H1 (cell line): ENCODE results near the gene CYP3A7. TPM values are rescaled to one million over a fixed set of nuclear protein-coding genes. Genes with fewer than 3 reads are reported as not detected.

ENCODE experiments used
- CTCF ChIA-PET: fragments of 300-600 bp; sonication (Branson Sonifier 250); formaldehyde crosslinking; loops from one replicate; lab custom pipeline; 2021; ENCODE audit not compliant: partially characterized antibody; lab: Charles Lee
- POLR2A ChIA-PET: fragments of 300-600 bp; sonication (Branson Sonifier 250); formaldehyde crosslinking; loops from one replicate; lab custom pipeline; 2021; ENCODE audit warnings: inconsistent platforms; ENCODE audit not compliant: partially characterized antibody; lab: Charles Lee
- DNase-seq, 2 experiments: peaks; one replicate each; pipeline versions ENCODE4 v3.0.0 to v3.0.0-alpha.2; 2010 to 2022; ENCODE audit warnings: low spot score in 2 of 2, low read depth in 1 of 2, mixed read lengths in 1 of 2
- FAIRE-seq: peaks from 2 replicates; lab custom pipeline; 2011; peaks lifted over from hg19 to GRCh38; lab: Jason Lieb, UNC
- H2AFZ ChIP-seq: 2 replicates; pipeline ENCODE4 v1.8.1; 2012; ENCODE audit warnings: low read length, inconsistent platforms
- H2AK5ac ChIP-seq: 2 replicates; pipeline ENCODE4 v1.6.1; 2013; ENCODE audit warnings: low read depth, low read length
- H2BK120ac ChIP-seq: replicated peaks from 2 replicates; pipeline ENCODE3; 2013; ENCODE audit warnings: low read depth, low read length, inconsistent platforms
- H2BK12ac ChIP-seq: 2 replicates; pipeline ENCODE4 v1.6.1; 2013; ENCODE audit warnings: low read depth, low read length
- H2BK15ac ChIP-seq: 2 replicates; pipeline ENCODE4 v1.6.1; 2013; ENCODE audit warnings: low read length
- H2BK20ac ChIP-seq: 2 replicates; pipeline ENCODE4 v1.6.1; 2013; ENCODE audit warnings: low read length
- H2BK5ac ChIP-seq: 2 replicates; pipeline ENCODE4 v1.6.1; 2013; ENCODE audit warnings: low read depth, low read length
- H3K14ac ChIP-seq: 2 replicates; pipeline ENCODE4 v1.6.1; 2013; ENCODE audit warnings: inconsistent platforms; ENCODE audit not compliant: insufficient read length
- H3K18ac ChIP-seq: 2 replicates; pipeline ENCODE4 v1.6.1; 2013; ENCODE audit warnings: low read length; ENCODE audit errors: extremely low read depth
- H3K23ac ChIP-seq: 2 replicates; pipeline ENCODE4 v1.6.1; 2013; ENCODE audit warnings: inconsistent platforms; ENCODE audit not compliant: insufficient read length
- H3K23me2 ChIP-seq: 2 replicates; pipeline ENCODE4 v1.6.1; 2013; ENCODE audit warnings: low read depth, low read length
- H3K27ac ChIP-seq: 2 replicates; pipeline ENCODE4 v1.6.1; 2011; ENCODE audit warnings: low read depth, low read length, inconsistent platforms
- H3K27me3 ChIP-seq, 4 experiments: replicated peaks in 1 of 4; 1 replicate in 1 of 4; 2 replicates in 3 of 4; pipeline versions ENCODE4 v1.6.1 to v1.8.1; 2011 to 2013; ENCODE audit warnings: low read length in 3 of 4, mild to moderate bottlenecking in 3 of 4, inconsistent platforms in 2 of 4, mixed read lengths in 2 of 4, moderate library complexity in 1 of 4; ENCODE audit not compliant: control insufficient read depth in 3 of 4, insufficient read depth in 3 of 4; ENCODE audit errors: extremely low read depth in 1 of 4
- H3K36me3 ChIP-seq, 4 experiments: 2 replicates each; pipeline versions ENCODE4 v1.6.1 to v1.8.1; 2011 to 2013; ENCODE audit warnings: mild to moderate bottlenecking in 4 of 4, low read length in 3 of 4, moderate library complexity in 2 of 4, control low read depth in 1 of 4, inconsistent platforms in 1 of 4; ENCODE audit not compliant: insufficient read depth in 4 of 4, control insufficient read depth in 2 of 4
- H3K4ac ChIP-seq: replicated peaks from 2 replicates; pipeline ENCODE3; 2013; ENCODE audit warnings: low read length, low read depth, mixed read lengths, inconsistent platforms; ENCODE audit not compliant: insufficient read length
- H3K4me1 ChIP-seq, 4 experiments: replicated peaks in 1 of 4; 1 replicate in 1 of 4; 2 replicates in 3 of 4; pipeline versions ENCODE4 v1.6.1 to v1.8.1; 2011 to 2013; ENCODE audit warnings: low read length in 3 of 4, inconsistent platforms in 2 of 4, mixed read lengths in 1 of 4; ENCODE audit not compliant: insufficient read depth in 4 of 4, control insufficient read depth in 3 of 4
- H3K4me2 ChIP-seq, 2 experiments: 2 replicates each; pipeline versions ENCODE4 v1.6.1 to v1.8.1; 2011 to 2013; ENCODE audit warnings: low read depth in 2 of 2, low read length in 2 of 2, control low read depth in 1 of 2, inconsistent platforms in 1 of 2, mild to moderate bottlenecking in 1 of 2; ENCODE audit not compliant: insufficient read depth in 1 of 2
- H3K4me3 ChIP-seq, 4 experiments: fragments of 200-600, 300-600 bp in 1 of 4; sonication (generic), shearing (Covaris generic), sonication (Bioruptor Twin) in 1 of 4; 2 replicates each; pipeline versions ENCODE4 v1.5.1 to v1.8.1; 2011 to 2016; ENCODE audit warnings: low read length in 4 of 4, low read depth in 3 of 4, control low read depth in 2 of 4, inconsistent platforms in 2 of 4, mild to moderate bottlenecking in 2 of 4, mixed read lengths in 1 of 4, moderate library complexity in 1 of 4; ENCODE audit not compliant: insufficient read depth in 2 of 4; ENCODE audit errors: extremely low read depth in 1 of 4
- H3K56ac ChIP-seq: replicated peaks from 2 replicates; pipeline ENCODE3; 2013; ENCODE audit warnings: low read depth, mild to moderate bottlenecking, mixed read lengths, low read length, inconsistent platforms; ENCODE audit not compliant: insufficient read length
- H3K79me1 ChIP-seq: 2 replicates; pipeline ENCODE4 v1.6.1; 2013; ENCODE audit warnings: low read depth, low read length, control low read depth
- H3K79me2 ChIP-seq, 2 experiments: 2 replicates each; pipeline versions ENCODE4 v1.6.1 to v1.8.1; 2012 to 2013; ENCODE audit warnings: low read length in 2 of 2, mild to moderate bottlenecking in 2 of 2, inconsistent platforms in 1 of 2; ENCODE audit not compliant: insufficient read depth in 2 of 2, control insufficient read depth in 1 of 2
- H3K9ac ChIP-seq, 4 experiments: replicated peaks in 1 of 4; 1 replicate in 1 of 4; 2 replicates in 3 of 4; pipeline versions ENCODE4 v1.6.1 to v1.8.1; 2011 to 2013; ENCODE audit warnings: low read depth in 3 of 4, low read length in 3 of 4, control low read depth in 2 of 4, mild to moderate bottlenecking in 2 of 4, moderate library complexity in 2 of 4, inconsistent platforms in 1 of 4; ENCODE audit errors: extremely low read depth in 1 of 4
- H3K9me3 ChIP-seq, 2 experiments: 2 replicates each; pipeline versions ENCODE4 v1.6.1 to v1.8.1; 2012 to 2013; ENCODE audit warnings: mild to moderate bottlenecking in 2 of 2, moderate library complexity in 2 of 2, control low read depth in 1 of 2, inconsistent platforms in 1 of 2, low read depth in 1 of 2, low read length in 1 of 2, mixed read lengths in 1 of 2; ENCODE audit not compliant: insufficient read depth in 2 of 2
- H4K20me1 ChIP-seq, 2 experiments: replicated peaks in 1 of 2; 2 replicates each; pipeline versions ENCODE3 to v1.8.1; 2011 to 2013; ENCODE audit warnings: inconsistent platforms in 2 of 2, low read length in 2 of 2, mild to moderate bottlenecking in 1 of 2; ENCODE audit not compliant: insufficient read depth in 2 of 2, control insufficient read depth in 1 of 2
- H4K5ac ChIP-seq: 2 replicates; pipeline ENCODE4 v1.6.1; 2013; ENCODE audit warnings: low read length, low read depth, mixed read lengths, inconsistent platforms; ENCODE audit not compliant: insufficient read length
- H4K8ac ChIP-seq: 2 replicates; pipeline ENCODE4 v1.8.0; 2013; ENCODE audit warnings: mild to moderate bottlenecking, moderate library complexity, low read length, inconsistent platforms; ENCODE audit not compliant: insufficient read depth; ENCODE audit errors: extremely low read depth
- H4K91ac ChIP-seq: replicated peaks from 2 replicates; pipeline ENCODE3; 2013; ENCODE audit warnings: low read length, mixed read lengths, inconsistent platforms; ENCODE audit not compliant: insufficient read length
- CBX8 ChIP-seq: fragments of 300-800, 300-1000 bp; sonication (generic); IDR thresholded peaks from 2 replicates; pipeline ENCODE4 v1.7.1; 2016; ENCODE audit warnings: low read depth, low read length, borderline replicate concordance
- CHD2 ChIP-seq: IDR thresholded peaks from 2 replicates; pipeline ENCODE4 v1.6.1; 2012; ENCODE audit warnings: low read length, improper control_type of control experiment
- EGR1 ChIP-seq: IDR thresholded peaks from 2 replicates; pipeline ENCODE4 v1.6.1; 2011; ENCODE audit warnings: low read depth, low read length, borderline replicate concordance
- GABPA ChIP-seq: IDR thresholded peaks from 2 replicates; pipeline ENCODE4 v1.6.1; 2011; ENCODE audit warnings: mild to moderate bottlenecking, low read length, moderate library complexity, borderline replicate concordance; ENCODE audit not compliant: insufficient read depth
- KDM5A ChIP-seq: fragments of 200-600 bp; IDR thresholded peaks from 2 replicates; pipeline ENCODE4 v1.7.1; 2012; ENCODE audit warnings: mild to moderate bottlenecking, low read length, inconsistent platforms, mixed read lengths
- MAFK ChIP-seq: IDR thresholded peaks from 2 replicates; pipeline ENCODE4 v1.6.1; 2012; ENCODE audit warnings: low read depth, mild to moderate bottlenecking, improper control_type of control experiment, low read length
- NANOG ChIP-seq: IDR thresholded peaks from 2 replicates; pipeline ENCODE4 v1.6.1; 2011; ENCODE audit warnings: low read length, low read depth, mild to moderate bottlenecking, inconsistent platforms; ENCODE audit not compliant: insufficient read depth, poor library complexity, severe bottlenecking
- NRF1 ChIP-seq: IDR thresholded peaks from 2 replicates; pipeline ENCODE4 v1.6.1; 2011; ENCODE audit warnings: mild to moderate bottlenecking, low read depth, low read length, improper control_type of control experiment
- POLR2AphosphoS5 ChIP-seq: IDR thresholded peaks from 2 replicates; pipeline ENCODE4 v1.6.1; 2011; ENCODE audit warnings: low read depth, low read length
- RNF2 ChIP-seq: fragments of 200-900, 300-1000 bp; sonication (generic); IDR thresholded peaks from 2 replicates; pipeline ENCODE4 v1.7.1; 2016; ENCODE audit warnings: borderline replicate concordance, low read depth, mild to moderate bottlenecking, antibody characterized with exemption, low read length; ENCODE audit not compliant: poor library complexity, severe bottlenecking; ENCODE audit errors: missing control alignments
- RXRA ChIP-seq: IDR thresholded peaks from 2 replicates; pipeline ENCODE4 v1.6.1; 2011; ENCODE audit warnings: low read depth, mild to moderate bottlenecking, low read length, moderate library complexity; ENCODE audit not compliant: insufficient read depth
- SP4 ChIP-seq: IDR thresholded peaks from 2 replicates; pipeline ENCODE4 v1.6.1; 2012; ENCODE audit warnings: low read length, inconsistent platforms
- TCF12 ChIP-seq: IDR thresholded peaks from 2 replicates; pipeline ENCODE4 v1.6.1; 2011; ENCODE audit warnings: low read depth, mild to moderate bottlenecking, low read length
- TEAD4 ChIP-seq: IDR thresholded peaks from 2 replicates; pipeline ENCODE4 v1.6.1; 2012; ENCODE audit warnings: low read depth, low read length, inconsistent platforms, mixed read lengths
- ZNF274 ChIP-seq: IDR thresholded peaks from 2 replicates; pipeline ENCODE4 v1.7.0; 2012; ENCODE audit warnings: low read length, borderline replicate concordance; ENCODE audit errors: extremely low read depth
- whole genome bisulfite sequencing, 2 experiments: shearing (Covaris generic) in 1 of 2; methylation state at CpG; one replicate each; pipeline versions ENCODE4 v1.1.6 to v1.1.7; 2013 to 2015; ENCODE audit warnings: low lambda C conversion rate in 2 of 2, mixed read lengths in 2 of 2, inconsistent platforms in 1 of 2, low coverage in 1 of 2, missing lambda C conversion rate in 1 of 2; ENCODE audit not compliant: insufficient replicate concordance in 2 of 2, insufficient coverage in 1 of 2, insufficient read length in 1 of 2; ENCODE audit errors: extremely low coverage in 1 of 2, missing lambda C conversion rate in 1 of 2; 5-methylcytosine and 5-hydroxymethylcytosine counted together
- polyA plus RNA-seq, 7 experiments: library from polyadenylated mRNA; depleted of rRNA in 3 of 7; stranded (reverse) in 5 of 7; unstranded in 2 of 7; fragments of >200 nt in 5 of 7; fragments of 200-250 nt in 2 of 7; gene quantifications; 1 replicate in 5 of 7; 2 replicates in 1 of 7; 4 replicates in 1 of 7; pipeline versions ENCODE4 v1.2.1 to v1.2.3, GENCODE V29; 2011 to 2013; ENCODE audit warnings: missing spikeins in 2 of 7, mixed read lengths in 2 of 7
- total RNA-seq: library from RNA; stranded (reverse); fragmentation: NEBNext Ultra II Directional; extraction: Animal tissue kit (Norgen Biotek cat#: 25700); gene quantifications from 2 replicates; pipeline ENCODE4 v1.2.1, GENCODE V29; 2021

CYP3A7 gene
- total and polyA plus RNA-seq, 2 of the 8 experiments (the other 6 are each of a cell fraction or from before 2014, with no cell fraction given): not detected

GRCh38 chr7:99666013-99666395, 69.0 kb downstream of the CYP3A7 start:
- Histone ChIP-seq H3K18ac (no peak overlapping the region), H3K27ac (no peak overlapping the region), H3K23ac (no peak overlapping the region), H4K91ac (no peak overlapping the region), H3K27me3 (no peaks in the 10 kb centered on the region), H3K79me1 (no peaks in the 10 kb centered on the region; the same call in 1 of the 2 replicates), H2BK20ac (no peak overlapping the region), H3K36me3 (no peaks in the 10 kb centered on the region; a peak in 1 of 8 replicates), H4K20me1 (peaks cover 0 to 1% of the 10 kb centered on the region in 2 experiments), H3K4me3 (no peak overlapping the region), H4K8ac (no peak overlapping the region), H3K4me2 (no peak overlapping the region), H3K4me1 (no peaks in the 10 kb centered on the region), H2BK15ac (no peak overlapping the region), H4K5ac (no peak overlapping the region), H3K9me3 (peaks cover 0 to 4% of the 10 kb centered on the region in 2 experiments; a peak in 1 of 4 replicates), H3K23me2 (no peaks in the 10 kb centered on the region; the same call in 1 of the 2 replicates), H3K4ac (no peak overlapping the region), H2AFZ (no peak overlapping the region), H2BK120ac (no peak overlapping the region), H3K56ac (no peak overlapping the region), H2BK5ac (no peak overlapping the region), H3K9ac (no peak overlapping the region), H2AK5ac (no peak overlapping the region), H3K14ac (no peak overlapping the region), H3K79me2 (no peaks in the 10 kb centered on the region), H2BK12ac (no peak overlapping the region)
- no peak for TF ChIP-seq CHD2
- TF ChIP-seq POLR2AphosphoS5: no peak
- no peak for TF ChIP-seq SP4
- TF ChIP-seq CBX8: no peak
- TF ChIP-seq KDM5A: no peak
- TF ChIP-seq MAFK: no peak
- TF ChIP-seq RXRA: no peak
- TF ChIP-seq RNF2: no peak
- no peak for TF ChIP-seq TCF12
- TF ChIP-seq ZNF274: no peak
- no peak for TF ChIP-seq TEAD4
- no peak for TF ChIP-seq NANOG
- no peak for TF ChIP-seq GABPA
- no peak for TF ChIP-seq EGR1
- no peak for TF ChIP-seq NRF1
- WGBS, 2 experiments: 81% methylated on average over 1 of the region's 1 CpG; no CpG with 5 or more reads in 1 of the 2 experiments
- FAIRE-seq (no peak), DNase-seq (no peak)
- CTCF ChIA-PET: no interaction called here
- POLR2A ChIA-PET: no interaction called here
